ENCODE results near the gene IRF2BP2.

DNA sequence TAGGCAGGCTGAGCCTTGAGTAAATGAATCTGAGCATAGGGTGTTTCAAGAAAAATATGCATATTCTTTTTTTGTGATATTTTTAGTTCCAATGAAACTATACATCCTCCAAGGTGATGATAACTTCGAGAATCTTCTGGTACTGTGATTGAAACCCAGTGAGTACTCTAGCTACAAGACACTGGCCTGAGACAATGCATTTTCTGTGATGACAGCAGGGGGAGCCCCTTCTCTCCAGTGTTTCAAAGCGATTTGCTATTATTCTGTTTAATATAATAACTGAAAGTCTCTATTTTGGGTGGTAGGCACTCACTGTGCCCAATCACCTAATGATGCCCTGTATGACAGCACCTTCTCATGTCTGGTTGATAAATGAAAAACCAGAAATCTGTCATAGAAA lies 12.1 kb downstream of the IRF2BP2 start:
- TF ChIP-seq CTCF (IDR thresholded peaks at IDR 0.05; ENCODE audit: poor library complexity) (peak; percentile 50), EZH2phosphoT487 (IDR thresholded peaks at IDR 0.05; ENCODE audit: low read depth, severe bottlenecking, unreplicated experiment) (no peak), EZH2 (IDR thresholded peaks at IDR 0.05; ENCODE audit: borderline replicate concordance) (no peak)
